Peyer's patch (tissue), 4 donors: ENCODE results near the gene ANKS6.

ENCODE experiments used
- CTCF ChIP-seq, 6 experiments: fragments of 450-650 bp in 4 of 6; fragments of 200-600 bp in 2 of 6; sonication (generic) in 1 of 6; IDR thresholded peaks; one replicate each; pipeline ENCODE4 v1.5.1; 2017 to 2019; ENCODE audit warnings: antibody characterized with exemption in 6 of 6, mild to moderate bottlenecking in 3 of 6, moderate library complexity in 1 of 6
- POLR2A ChIP-seq, 2 donors: fragments of 450-650 bp; IDR thresholded peaks; one replicate each; pipeline ENCODE4 v1.5.1; 2017; ENCODE audit warnings: antibody characterized with exemption in 2 of 2, mild to moderate bottlenecking in 2 of 2, moderate library complexity in 2 of 2

- no peak for TF ChIP-seq POLR2A (IDR thresholded peaks at IDR 0.05)
- no peak for TF ChIP-seq CTCF (IDR thresholded peaks at IDR 0.05)
Observed at GRCh38 chr9:98836206-98836605, 39.9 kb upstream of the ANKS6 start.
